Measurements from ENCODE around the gene SCT. TPM values are rescaled to one million over a fixed set of nuclear protein-coding genes. Genes with fewer than 3 reads are reported as not detected.

SCT gene
- total and polyA plus RNA-seq, 2 of the 4 experiments (the other 2 are of a cell fraction): not detected

DNA sequence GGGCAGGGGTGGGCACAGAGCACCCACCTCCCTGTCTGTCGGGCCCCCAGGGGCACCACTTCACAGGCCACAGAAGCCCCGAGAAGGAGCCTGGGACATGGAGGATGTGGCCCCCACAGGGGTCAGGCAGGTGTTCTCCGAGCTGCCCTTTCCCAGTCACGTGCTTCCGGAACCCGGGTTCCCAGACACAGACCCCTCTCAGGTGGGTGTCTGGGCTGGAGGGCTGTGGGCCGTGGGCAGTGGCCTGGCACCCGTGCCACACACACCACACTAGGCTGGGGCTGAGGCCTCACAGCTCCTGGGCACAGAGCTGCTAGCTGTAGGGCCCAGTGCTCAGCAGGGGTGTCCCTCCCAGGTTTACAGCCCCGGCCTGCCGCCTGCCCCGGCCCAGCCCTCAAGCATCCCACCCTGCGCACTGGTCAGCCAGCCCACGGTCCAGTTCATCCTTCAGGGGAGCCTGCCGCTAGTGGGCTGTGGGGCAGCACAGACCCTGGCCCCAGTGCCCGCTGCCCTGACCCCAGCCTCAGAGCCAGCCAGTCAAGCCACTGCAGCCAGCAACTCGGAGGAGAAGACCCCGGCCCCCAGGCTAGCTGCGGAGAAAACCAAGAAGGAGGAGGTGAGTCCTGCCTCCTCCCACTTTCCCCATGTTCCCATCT lies 16.7 kb downstream of the SCT start (continued):
- TF ChIP-seq FOS (IDR thresholded peaks at IDR 0.05; ENCODE audit: low read depth, low read length): no peak
- TF ChIP-seq CEBPB (IDR thresholded peaks at IDR 0.05; ENCODE audit: low read depth, low read length): no peak

DNA sequence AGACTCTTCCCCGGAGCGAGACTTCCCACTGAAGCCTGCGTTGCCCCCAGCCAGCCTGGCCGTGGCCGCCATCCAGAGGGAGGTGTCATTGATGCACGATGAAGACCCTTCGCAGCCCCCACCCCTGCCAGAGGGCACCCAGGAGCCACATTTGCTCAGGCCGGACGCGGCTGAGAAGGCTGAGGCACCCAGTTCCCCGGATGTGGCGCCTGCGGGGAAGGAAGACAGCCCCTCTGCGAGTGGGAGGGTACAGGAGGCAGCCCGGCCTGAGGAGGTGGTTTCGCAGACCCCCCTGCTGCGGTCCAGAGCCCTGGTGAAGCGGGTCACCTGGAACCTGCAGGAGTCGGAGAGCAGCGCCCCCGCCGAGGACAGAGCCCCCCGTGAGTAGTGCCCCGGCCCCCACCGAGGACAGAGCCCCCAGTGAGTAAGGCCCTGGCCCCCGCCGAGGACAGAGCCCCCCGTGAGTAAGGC lies 17.6 kb downstream of the SCT start:
- no peak overlapping the region for H3K27ac ChIP-seq (ENCODE audit: insufficient read depth, low read length)
- intact Hi-C loops (cut with micrococcal nuclease) (no loop called here), in situ Hi-C loops (cut with MboI; ENCODE audit: low sequenced_read_pairs) (no loop called here), dilution Hi-C loops (cut with HindIII; ENCODE audit: low sequenced_read_pairs, unreplicated experiment) (no loop called here)
- H3K9ac ChIP-seq (ENCODE audit: low read depth, low read length): no peak overlapping the region
- peaks cover 0 to 20% of the 10 kb centered on the region in 2 experiments; a peak in 3 of 4 replicates for H3K79me1 ChIP-seq (ENCODE audit: low read depth in 1 of 2, low read length in 2 of 2)
- peaks cover 87% of the 10 kb centered on the region for H3K36me3 ChIP-seq (ENCODE audit: control insufficient read depth, insufficient read depth, low read length)
- H3K4me2 ChIP-seq (ENCODE audit: low read depth, low read length): no peak overlapping the region
- H3K14ac ChIP-seq (replicated peaks; ENCODE audit: low read depth, low read length): no peak overlapping the region
- no TSS peak for BruUV-seq (replicated peaks)
- peaks cover 30% of the 10 kb centered on the region for H4K20me1 ChIP-seq (ENCODE audit: insufficient read depth, low read length)
- no peaks in the 10 kb centered on the region for H3K9me1 ChIP-seq (ENCODE audit: insufficient read depth, low read length)
- H2AK9ac ChIP-seq (replicated peaks; ENCODE audit: low read depth, low read length, poor library complexity): no peak overlapping the region
- H3K18ac ChIP-seq (ENCODE audit: low read depth, low read length): no peak overlapping the region
- no peak overlapping the region for H3K4ac ChIP-seq (ENCODE audit: low read depth, low read length)
- H4K5ac ChIP-seq (ENCODE audit: low read depth, low read length): no peak overlapping the region
- H2BK15ac ChIP-seq (ENCODE audit: low read depth, low read length): no peak overlapping the region
- no peak overlapping the region for H2BK20ac ChIP-seq (ENCODE audit: low read depth, low read length)
- no peak for ATAC-seq (ENCODE audit: low read depth)
- no peaks in the 10 kb centered on the region for H3K9me3 ChIP-seq (ENCODE audit: control insufficient read depth, insufficient read depth, low read length)
- no peak overlapping the region for H3K23ac ChIP-seq (ENCODE audit: low read depth, low read length)
- H4K8ac ChIP-seq (ENCODE audit: low read depth in 2 of 2, low read length in 2 of 2): no peak overlapping the region
- no peak overlapping the region for H2BK120ac ChIP-seq (ENCODE audit: low read depth, low read length)
- H2AK5ac ChIP-seq (ENCODE audit: low read depth, low read length): no peak overlapping the region
- no peak for TF ChIP-seq SMC3 (IDR thresholded peaks at IDR 0.05; ENCODE audit: low read depth, low read length)
- no peak for TF ChIP-seq CHD1 (IDR thresholded peaks at IDR 0.05; ENCODE audit: low read depth, low read length)
- TF ChIP-seq MAZ (IDR thresholded peaks at IDR 0.05; ENCODE audit: borderline replicate concordance, low read depth, low read length): no peak
- TF ChIP-seq, protein P1, sequence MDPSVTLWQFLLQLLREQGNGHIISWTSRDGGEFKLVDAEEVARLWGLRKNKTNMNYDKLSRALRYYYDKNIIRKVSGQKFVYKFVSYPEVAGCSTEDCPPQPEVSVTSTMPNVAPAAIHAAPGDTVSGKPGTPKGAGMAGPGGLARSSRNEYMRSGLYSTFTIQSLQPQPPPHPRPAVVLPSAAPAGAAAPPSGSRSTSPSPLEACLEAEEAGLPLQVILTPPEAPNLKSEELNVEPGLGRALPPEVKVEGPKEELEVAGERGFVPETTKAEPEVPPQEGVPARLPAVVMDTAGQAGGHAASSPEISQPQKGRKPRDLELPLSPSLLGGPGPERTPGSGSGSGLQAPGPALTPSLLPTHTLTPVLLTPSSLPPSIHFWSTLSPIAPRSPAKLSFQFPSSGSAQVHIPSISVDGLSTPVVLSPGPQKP (IDR thresholded peaks at IDR 0.05; ENCODE audit: borderline replicate concordance, low read depth, low read length): no peak
- TF ChIP-seq FOS (IDR thresholded peaks at IDR 0.05; ENCODE audit: low read depth, low read length): no peak
- TF ChIP-seq, protein P2, sequence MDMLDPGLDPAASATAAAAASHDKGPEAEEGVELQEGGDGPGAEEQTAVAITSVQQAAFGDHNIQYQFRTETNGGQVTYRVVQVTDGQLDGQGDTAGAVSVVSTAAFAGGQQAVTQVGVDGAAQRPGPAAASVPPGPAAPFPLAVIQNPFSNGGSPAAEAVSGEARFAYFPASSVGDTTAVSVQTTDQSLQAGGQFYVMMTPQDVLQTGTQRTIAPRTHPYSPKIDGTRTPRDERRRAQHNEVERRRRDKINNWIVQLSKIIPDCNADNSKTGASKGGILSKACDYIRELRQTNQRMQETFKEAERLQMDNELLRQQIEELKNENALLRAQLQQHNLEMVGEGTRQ (IDR thresholded peaks at IDR 0.05; ENCODE audit: low read depth, low read length): no peak
- no peak for TF ChIP-seq RFX5 (IDR thresholded peaks at IDR 0.05; ENCODE audit: low read depth, low read length)
- no peak for TF ChIP-seq CEBPB (IDR thresholded peaks at IDR 0.05; ENCODE audit: low read depth, low read length)
- no peak for TF ChIP-seq RCOR1 (IDR thresholded peaks at IDR 0.05; ENCODE audit: insufficient replicate concordance, low read length)
- TF ChIP-seq RAD21 (IDR thresholded peaks at IDR 0.05; ENCODE audit: low read length): no peak
- no peak for TF ChIP-seq POLR2A (IDR thresholded peaks at IDR 0.05; ENCODE audit: low read depth, low read length)
- CTCF ChIA-PET: no interaction called here
- no peak for DNase-seq
- H3K56ac ChIP-seq (ENCODE audit: extremely low read depth, insufficient read depth, low read length): no peak overlapping the region
- no peak overlapping the region for H4K91ac ChIP-seq (ENCODE audit: insufficient read depth, low read depth, low read length)
- H3K27me3 ChIP-seq (ENCODE audit: control insufficient read depth, insufficient read depth, low read length): no peaks in the 10 kb centered on the region
- POLR2A ChIA-PET (ENCODE audit: unreplicated experiment): no interaction called here
- 100% methylated on average over 2 of the region's 28 CpGs; no CpG with 5 or more reads in 1 of the 2 experiments for WGBS, 2 experiments (ENCODE audit: extremely low coverage in 2 of 2, insufficient read length in 1 of 2)
- no peak overlapping the region for H2BK5ac ChIP-seq (ENCODE audit: low read depth, low read length, poor library complexity, severe bottlenecking)
- H3K4me3 ChIP-seq (ENCODE audit: insufficient read depth, low read depth, low read length): no peak overlapping the region
- no peak overlapping the region for H2AFZ ChIP-seq (replicated peaks; ENCODE audit: low read length, poor library complexity)
- no peaks in the 10 kb centered on the region for H3K4me1 ChIP-seq (ENCODE audit: control insufficient read depth, insufficient read depth, low read length)

Measured in IMR-90 (cell line).